ENCODE results near the gene RPP25. TPM values are rescaled to one million over a fixed set of nuclear protein-coding genes. Genes with fewer than 3 reads are reported as not detected.
"Not testable (repeated sequence)": the region's sequence is repeated elsewhere in the genome, so short reads cannot be mapped to it uniquely, and the experiment has no call there.

The RPP25 gene
- total and polyA plus RNA-seq, 2 of the 13 experiments (the other 11 are each of a cell fraction or from before 2014, with no cell fraction given): 0.05 to 0.11 TPM

DNA sequence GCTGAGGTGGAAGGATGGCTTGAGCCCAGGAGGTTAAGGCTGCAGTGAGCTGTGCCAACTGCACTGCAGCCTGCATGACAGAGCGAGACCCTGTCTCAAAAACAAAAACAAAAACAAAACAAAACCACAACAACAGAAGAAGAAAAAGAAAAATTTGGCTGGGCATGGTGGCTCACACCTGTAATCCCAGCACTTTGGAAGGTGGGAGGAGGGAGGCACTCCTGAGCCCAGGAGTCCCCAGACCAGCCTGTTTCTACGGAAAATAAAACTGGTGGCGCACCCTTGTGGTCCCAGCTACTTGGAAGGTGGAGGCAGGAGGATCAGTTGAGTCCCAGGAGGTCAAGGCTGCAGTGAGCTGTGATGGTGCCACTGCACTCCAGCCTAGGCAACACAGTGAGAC is 21.4 kb downstream of the RPP25 start:
- Histone ChIP-seq H3K4me2 (ENCODE audit: low read depth, low read length) (peak overlapping the region; percentile 27; the same call in 1 of the 2 replicates), H4K20me1 (ENCODE audit: insufficient read depth, low read length) (peaks cover 15% of the 10 kb centered on the region), H3K79me2 (ENCODE audit: insufficient read depth, low read length) (peaks cover 51% of the 10 kb centered on the region), H3K4me1 (ENCODE audit: insufficient read depth, low read length) (peaks cover 53% of the 10 kb centered on the region)
- CTCF ChIA-PET (ENCODE audit: low intra/inter-chr PET ratio, low total read pairs); intact Hi-C loops (cut with micrococcal nuclease; ENCODE audit: unreplicated experiment); BruUV-seq (replicated peaks); H3K4me3 ChIP-seq (replicated peaks in 1 of 3; ENCODE audit: insufficient read depth in 1 of 3, low read depth in 2 of 3, low read length in 3 of 3); H3K27me3 ChIP-seq (ENCODE audit: control insufficient read depth in 1 of 2, insufficient read depth in 2 of 2, low read length in 2 of 2); H3K27ac ChIP-seq (ENCODE audit: extremely low read length, insufficient read depth, low read length); in situ Hi-C loops (cut with HindIII; ENCODE audit: extremely low pct_ligation_motif_present, low pct_unique_long_range_greater_than_20kb); H3K9me3 ChIP-seq (ENCODE audit: low read length); FAIRE-seq; H3K36me3 ChIP-seq (replicated peaks in 1 of 2; ENCODE audit: control insufficient read depth in 1 of 2, insufficient read depth in 2 of 2, low read length in 2 of 2); ATAC-seq; H2AFZ ChIP-seq (ENCODE audit: low read length); H3K9ac ChIP-seq (ENCODE audit: insufficient read depth, low read depth, low read length); TF ChIP-seq NR2F6 (IDR thresholded peaks at IDR 0.05): not testable (repeated sequence)
- TF ChIP-seq ZNF770 (CRISPR knock-in tag; IDR thresholded peaks at IDR 0.05) (peak; percentile 74; the same call in 1 of the 2 replicates), CTCF (CRISPR knock-in tag; IDR thresholded peaks at IDR 0.05) (peak; percentile 51), NR2F6 (CRISPR knock-in tag; IDR thresholded peaks at IDR 0.05) (peak; percentile 37; the same call in 1 of the 2 replicates)
- POLR2A ChIA-PET: interaction anchor here (0.6 to 1.5 kb wide), 2 partner anchors 34 to 70 kb away, joined by 3 to 4 read pairs; no protein-coding TSS in a partner anchor
- peak; percentile 31 for DNase-seq (ENCODE audit: low spot score)
- WGBS (ENCODE audit: low lambda C conversion rate): 82% methylated on average over 3 of the region's 3 CpGs

All from HepG2 (cell line).